Activated CD4-positive, alpha-beta T cell treated with anti-CD3 and anti-CD28 coated beads, Interleukin-2, amount 10 ng/mL, durations not matched to agents 24 days and 14 days (primary cell): ENCODE results near the gene XG. TPM values are rescaled to one million over a fixed set of nuclear protein-coding genes. Genes with fewer than 3 reads are reported as not detected.
"Not testable (repeated sequence)": the region's sequence is repeated elsewhere in the genome, so short reads cannot be mapped to it uniquely, and the experiment has no call there.

Experiments
- DNase-seq: peaks from one replicate; pipeline ENCODE4 v3.0.0; 2022
- H3K27ac Mint-ChIP-seq: one replicate; pipeline ENCODE4 v1.8.0; 2022; ENCODE audit warnings: mild to moderate bottlenecking, mixed read lengths
- H3K27me3 Mint-ChIP-seq: one replicate; pipeline ENCODE4 v1.8.0; 2022; ENCODE audit warnings: mixed read lengths
- H3K36me3 Mint-ChIP-seq: one replicate; pipeline ENCODE4 v1.8.0; 2022; ENCODE audit warnings: low read depth, mild to moderate bottlenecking, mixed read lengths
- H3K4me1 Mint-ChIP-seq: one replicate; pipeline ENCODE4 v1.8.0; 2021; ENCODE audit warnings: mixed read lengths
- H3K4me3 Mint-ChIP-seq: one replicate; pipeline ENCODE4 v1.8.0; 2022; ENCODE audit warnings: mild to moderate bottlenecking, moderate library complexity, mixed read lengths
- H3K9me3 Mint-ChIP-seq: one replicate; pipeline ENCODE4 v1.8.0; 2021; ENCODE audit warnings: mixed read lengths
- intact Hi-C: fragments of 100-400 bp; cut with micrococcal nuclease; formaldehyde crosslinking; loops from one replicate; pipeline ENCODE4 v1.15.1; 2023
- total RNA-seq: library from RNA; stranded (reverse); gene quantifications from 2 replicates; pipeline ENCODE4 v1.2.3, GENCODE V29; 2022

The XG gene
- total RNA-seq, 1 donor from 2014 or later = not detected

DNA sequence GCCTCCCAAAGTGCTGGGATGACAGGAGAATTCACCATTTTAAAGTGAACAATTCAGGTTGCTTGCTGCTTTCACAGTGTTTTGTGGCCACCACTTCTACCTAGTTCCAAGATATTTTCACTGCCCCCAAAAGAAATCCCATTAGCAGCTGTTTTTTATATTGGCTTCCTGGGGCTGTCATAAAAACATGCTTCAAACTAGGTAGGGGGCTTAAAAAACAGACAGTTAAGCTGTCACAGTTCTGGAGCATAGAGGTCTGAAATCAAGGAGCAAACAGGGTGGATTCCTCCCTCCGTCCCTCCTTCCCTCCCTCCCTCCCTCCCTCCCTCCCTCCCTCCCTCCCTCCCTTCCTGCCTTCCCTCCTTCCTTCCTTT lies 3.0 kb upstream of the XG start:
- H3K4me1 Mint-ChIP-seq = peaks cover 2% of the 10 kb centered on the region
- no peak for DNase-seq
- no peaks in the 10 kb centered on the region for H3K9me3 Mint-ChIP-seq
- peaks cover 2% of the 10 kb centered on the region for H3K36me3 Mint-ChIP-seq
- peaks cover 4% of the 10 kb centered on the region for H3K27me3 Mint-ChIP-seq
- intact Hi-C loops = no loop called here
- H3K27ac Mint-ChIP-seq = no peak overlapping the region
- H3K4me3 Mint-ChIP-seq = no peak overlapping the region

DNA sequence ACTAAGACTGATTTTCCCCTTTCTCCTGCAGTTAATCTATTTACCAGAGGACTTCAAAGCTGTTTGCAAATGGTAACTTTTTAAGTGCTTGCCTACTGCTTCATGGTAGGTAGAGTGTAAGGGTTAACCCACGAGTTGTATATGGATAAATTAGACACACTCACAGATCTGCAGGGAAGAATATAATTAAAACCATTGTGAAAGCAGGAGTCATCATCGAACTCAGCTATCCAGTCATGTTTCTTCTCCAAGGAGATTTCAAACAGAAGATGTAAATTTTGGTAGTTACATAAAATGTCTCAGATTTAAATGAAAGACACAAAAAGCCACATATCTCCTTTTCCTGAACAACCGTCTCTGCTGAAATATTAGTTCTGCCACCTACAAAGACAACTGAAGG lies 549 bp upstream of the XG start:
- Mint-ChIP-seq H3K4me1 (no peaks in the 10 kb centered on the region), H3K4me3 (no peak overlapping the region)

DNA sequence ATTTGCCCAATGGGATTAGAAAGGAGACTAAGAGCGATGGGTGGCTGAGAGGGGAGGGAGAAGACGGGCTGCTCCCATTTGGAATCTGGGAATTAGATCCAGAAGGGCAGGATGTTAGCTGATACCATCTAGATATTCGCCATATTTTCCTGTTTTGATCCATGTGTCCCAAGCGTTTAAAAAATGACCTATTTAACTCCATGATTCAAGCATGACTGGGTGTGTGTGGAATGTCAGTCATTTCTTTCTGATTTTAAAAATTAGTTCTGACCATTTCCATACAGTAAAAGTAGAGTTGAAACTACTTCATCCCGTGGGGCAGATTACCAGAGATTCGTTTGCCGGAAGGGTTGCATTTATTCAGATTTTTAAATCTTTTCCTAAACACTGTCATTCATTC lies 601 bp downstream of the XG start:
- H3K4me3 Mint-ChIP-seq, intact Hi-C loops: not testable (repeated sequence)

More for the DNA sequence above, 549 bp upstream of the XG start:
- no peak overlapping the region for H3K27ac Mint-ChIP-seq
- DNase-seq = no peak
- H3K27me3 Mint-ChIP-seq = peaks cover 4% of the 10 kb centered on the region
- intact Hi-C loops = no loop called here
- H3K9me3 Mint-ChIP-seq = no peaks in the 10 kb centered on the region
- peaks cover 1% of the 10 kb centered on the region for H3K36me3 Mint-ChIP-seq

GRCh38 chrX:2755163-2755715 lies 3.4 kb downstream of the XG start:
- H3K27me3 Mint-ChIP-seq, H3K4me3 Mint-ChIP-seq, DNase-seq, H3K4me1 Mint-ChIP-seq, intact Hi-C loops, H3K9me3 Mint-ChIP-seq, H3K36me3 Mint-ChIP-seq, H3K27ac Mint-ChIP-seq: not testable (repeated sequence)

More for the DNA sequence above, 601 bp downstream of the XG start:
- DNase-seq, H3K27me3 Mint-ChIP-seq, H3K4me1 Mint-ChIP-seq, H3K27ac Mint-ChIP-seq, H3K9me3 Mint-ChIP-seq, H3K36me3 Mint-ChIP-seq: not testable (repeated sequence)

DNA sequence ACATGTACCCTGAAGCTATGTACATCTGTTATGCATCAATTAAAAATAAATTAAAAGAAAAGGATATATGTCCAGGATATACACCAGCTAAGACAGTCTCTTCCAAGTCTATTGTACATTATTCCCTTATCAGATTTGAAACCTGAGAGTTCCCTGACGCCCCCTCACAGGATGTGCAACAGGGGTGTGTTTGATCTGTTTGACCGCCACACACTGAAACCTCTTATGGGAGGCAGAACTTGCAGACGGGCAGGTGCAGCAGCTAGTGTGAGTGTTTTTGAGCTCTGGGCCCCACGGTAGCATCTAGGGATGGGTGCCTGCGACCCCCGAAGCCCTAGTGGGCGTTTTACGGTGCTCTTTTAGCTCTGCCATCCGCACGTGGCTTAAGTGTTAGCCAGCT lies 4.7 kb downstream of the XG start:
- H3K4me3 Mint-ChIP-seq = no peak overlapping the region
- no peaks in the 10 kb centered on the region for H3K4me1 Mint-ChIP-seq
- intact Hi-C loops = no loop called here
- peaks cover 2% of the 10 kb centered on the region for H3K27me3 Mint-ChIP-seq
- H3K36me3 Mint-ChIP-seq = no peaks in the 10 kb centered on the region
- no peak overlapping the region for H3K27ac Mint-ChIP-seq
- H3K9me3 Mint-ChIP-seq = no peaks in the 10 kb centered on the region
- DNase-seq = no peak

GRCh38 chrX:2761246-2761645 lies 9.4 kb downstream of the XG start:
- Mint-ChIP-seq H3K4me1 (no peaks in the 10 kb centered on the region), H3K36me3 (no peaks in the 10 kb centered on the region), H3K27me3 (no peaks in the 10 kb centered on the region), H3K4me3 (no peak overlapping the region), H3K27ac (no peak overlapping the region), H3K9me3 (no peaks in the 10 kb centered on the region)
- intact Hi-C loops = no loop called here
- DNase-seq = no peak

DNA sequence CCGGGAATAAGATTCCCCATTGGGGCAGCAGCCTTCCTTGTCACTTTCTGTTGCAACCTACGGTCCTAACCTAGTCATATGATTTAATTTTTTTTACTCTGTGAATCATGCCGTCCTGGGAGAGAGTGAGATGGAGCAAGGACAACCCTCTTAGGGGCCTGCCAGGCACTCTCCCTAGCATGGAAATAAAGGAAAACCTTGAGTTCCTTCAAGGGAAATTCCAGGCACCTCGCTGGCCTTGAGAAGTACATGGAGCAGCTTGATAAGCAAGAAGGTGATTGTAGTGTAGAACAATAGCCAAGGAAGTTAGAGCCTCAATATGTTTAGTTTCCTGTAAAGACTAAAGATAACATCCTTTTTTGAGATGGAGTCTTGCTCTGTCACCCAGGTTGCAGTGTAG lies 10.8 kb downstream of the XG start:
- H3K27ac Mint-ChIP-seq, intact Hi-C loops, H3K4me3 Mint-ChIP-seq, H3K27me3 Mint-ChIP-seq, DNase-seq, H3K9me3 Mint-ChIP-seq, H3K36me3 Mint-ChIP-seq, H3K4me1 Mint-ChIP-seq: not testable (repeated sequence)

GRCh38 chrX:2764766-2765548 lies 13.1 kb downstream of the XG start:
- not testable (repeated sequence) for H3K9me3 Mint-ChIP-seq, DNase-seq, H3K4me1 Mint-ChIP-seq

DNA sequence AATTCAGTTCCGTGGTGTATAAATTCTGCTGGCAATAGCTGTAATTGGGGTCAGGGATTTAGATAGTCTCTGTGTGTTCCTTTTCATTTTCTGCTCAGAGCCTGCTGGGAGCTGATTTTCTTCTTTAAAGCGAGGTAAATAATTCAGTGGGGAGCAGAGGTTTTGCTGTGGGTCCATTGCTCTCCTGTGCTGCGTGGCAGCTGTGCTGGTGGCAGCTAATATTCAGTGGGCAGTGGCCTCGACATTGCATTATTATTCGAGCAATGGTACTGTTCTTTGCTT lies 13.7 kb downstream of the XG start:
- Mint-ChIP-seq H3K4me3 (no peak overlapping the region), H3K27me3 (peaks cover 2% of the 10 kb centered on the region), H3K36me3 (no peaks in the 10 kb centered on the region), H3K4me1 (no peaks in the 10 kb centered on the region), H3K27ac (no peak overlapping the region), H3K9me3 (no peaks in the 10 kb centered on the region)
- DNase-seq = no peak
- intact Hi-C loops = no loop called here

More at GRCh38 chrX:2764766-2765548, 13.1 kb downstream of the XG start:
- H3K4me3 Mint-ChIP-seq, H3K27ac Mint-ChIP-seq, intact Hi-C loops, H3K27me3 Mint-ChIP-seq, H3K36me3 Mint-ChIP-seq: not testable (repeated sequence)

- Mint-ChIP-seq H3K4me3 (no peak overlapping the region), H3K9me3 (peaks cover 5% of the 10 kb centered on the region), H3K4me1 (no peaks in the 10 kb centered on the region), H3K27ac (no peak overlapping the region), H3K36me3 (no peaks in the 10 kb centered on the region), H3K27me3 (peaks cover 6% of the 10 kb centered on the region)
- DNase-seq = no peak
- intact Hi-C loops = no loop called here
Observed at GRCh38 chrX:2766906-2767305, 15.1 kb downstream of the XG start.

- Mint-ChIP-seq H3K9me3 (peaks cover 5% of the 10 kb centered on the region), H3K36me3 (no peaks in the 10 kb centered on the region), H3K27ac (no peak overlapping the region), H3K4me1 (no peaks in the 10 kb centered on the region), H3K27me3 (peaks cover 6% of the 10 kb centered on the region), H3K4me3 (no peak overlapping the region)
- intact Hi-C loops = no loop called here
- DNase-seq = no peak
Observed at GRCh38 chrX:2767631-2768455, 16.0 kb downstream of the XG start.

DNA sequence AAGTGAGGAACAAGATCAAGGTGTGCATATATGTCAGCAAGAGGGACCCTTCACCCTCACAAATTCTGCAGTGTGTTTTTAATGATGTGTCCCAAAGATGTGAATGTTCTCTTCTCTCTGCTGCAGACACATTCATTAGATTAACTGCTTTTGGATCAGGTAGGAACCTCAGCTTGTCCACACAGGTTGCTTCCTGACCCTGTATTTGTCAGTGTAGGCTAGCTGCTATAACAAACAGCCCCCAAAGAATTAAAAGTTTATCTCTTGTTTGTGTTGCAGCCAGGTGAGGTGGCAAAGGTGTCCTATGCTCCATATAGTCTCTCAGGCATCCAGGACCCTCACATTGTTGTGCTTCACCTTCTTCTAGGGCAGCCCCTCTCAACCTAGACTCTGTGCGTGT lies 17.8 kb downstream of the XG start:
- Mint-ChIP-seq H3K27ac (no peak overlapping the region), H3K27me3 (peaks cover 6% of the 10 kb centered on the region), H3K9me3 (peaks cover 5% of the 10 kb centered on the region), H3K4me3 (no peak overlapping the region), H3K36me3 (no peaks in the 10 kb centered on the region), H3K4me1 (no peaks in the 10 kb centered on the region)
- DNase-seq = no peak
- intact Hi-C loops = no loop called here

GRCh38 chrX:2773166-2774055 lies 21.6 kb downstream of the XG start:
- H3K9me3 Mint-ChIP-seq, H3K36me3 Mint-ChIP-seq, H3K4me3 Mint-ChIP-seq, H3K4me1 Mint-ChIP-seq, H3K27ac Mint-ChIP-seq, DNase-seq, H3K27me3 Mint-ChIP-seq, intact Hi-C loops: not testable (repeated sequence)

- Mint-ChIP-seq H3K4me3 (no peak overlapping the region), H3K27ac (no peak overlapping the region), H3K27me3 (peaks cover 6% of the 10 kb centered on the region), H3K36me3 (no peaks in the 10 kb centered on the region), H3K4me1 (no peaks in the 10 kb centered on the region), H3K9me3 (peaks cover 5% of the 10 kb centered on the region)
- DNase-seq = no peak
- intact Hi-C loops = no loop called here
Observed at GRCh38 chrX:2774057-2774456, 22.2 kb downstream of the XG start.
